ENCODE data around the gene MAP3K20.

MAP3K20 gene

GRCh38 chr2:173238385-173238784 lies 162.7 kb downstream of the MAP3K20 start:
- no peaks in the 10 kb centered on the region for H3K36me3 ChIP-seq (ENCODE audit: control insufficient read depth, insufficient read depth, low read length)
- no peaks in the 10 kb centered on the region for H3K27me3 ChIP-seq (ENCODE audit: control insufficient read depth, insufficient read depth, low read length)
- H3K9me3 ChIP-seq (ENCODE audit: control insufficient read depth, insufficient read depth, low read length): no peaks in the 10 kb centered on the region
- no peak overlapping the region for H3K27ac ChIP-seq (ENCODE audit: low read depth, low read length)
- no peak overlapping the region for H3K9ac ChIP-seq (ENCODE audit: low read depth, low read length)
- no peak overlapping the region for H3K4me3 ChIP-seq (ENCODE audit: low read depth, low read length)
- H3K4me1 ChIP-seq (ENCODE audit: control insufficient read depth, insufficient read depth, low read length): peaks cover 19% of the 10 kb centered on the region

- H3K9me3 ChIP-seq (ENCODE audit: control insufficient read depth, insufficient read depth, low read length): no peaks in the 10 kb centered on the region
- H3K9ac ChIP-seq (ENCODE audit: low read depth, low read length): no peak overlapping the region
- H3K27ac ChIP-seq (ENCODE audit: low read depth, low read length): no peak overlapping the region
- H3K36me3 ChIP-seq (ENCODE audit: control insufficient read depth, insufficient read depth, low read length): no peaks in the 10 kb centered on the region
- H3K4me1 ChIP-seq (ENCODE audit: control insufficient read depth, insufficient read depth, low read length): peaks cover 19% of the 10 kb centered on the region
- no peak overlapping the region for H3K4me3 ChIP-seq (ENCODE audit: low read depth, low read length)
- no peaks in the 10 kb centered on the region for H3K27me3 ChIP-seq (ENCODE audit: control insufficient read depth, insufficient read depth, low read length)
Measured at GRCh38 chr2:173238831-173239230, 163.2 kb downstream of the MAP3K20 start.

GRCh38 chr2:173239644-173240043 lies 164.0 kb downstream of the MAP3K20 start:
- Histone ChIP-seq H3K27me3 (ENCODE audit: control insufficient read depth, insufficient read depth, low read length) (no peaks in the 10 kb centered on the region), H3K4me1 (ENCODE audit: control insufficient read depth, insufficient read depth, low read length) (peaks cover 23% of the 10 kb centered on the region), H3K9me3 (ENCODE audit: control insufficient read depth, insufficient read depth, low read length) (no peaks in the 10 kb centered on the region), H3K4me3 (ENCODE audit: low read depth, low read length) (no peak overlapping the region), H3K9ac (ENCODE audit: low read depth, low read length) (no peak overlapping the region), H3K27ac (ENCODE audit: low read depth, low read length) (no peak overlapping the region), H3K36me3 (ENCODE audit: control insufficient read depth, insufficient read depth, low read length) (no peaks in the 10 kb centered on the region)

- Histone ChIP-seq H3K4me3 (ENCODE audit: low read depth, low read length) (no peak overlapping the region), H3K27ac (ENCODE audit: low read depth, low read length) (no peak overlapping the region), H3K36me3 (ENCODE audit: control insufficient read depth, insufficient read depth, low read length) (no peaks in the 10 kb centered on the region)
Measured at GRCh38 chr2:173240083-173240482, 164.4 kb downstream of the MAP3K20 start.

GRCh38 chr2:173241643-173242042 lies 166.0 kb downstream of the MAP3K20 start:
- H3K9me3 ChIP-seq (ENCODE audit: control insufficient read depth, insufficient read depth, low read length): no peaks in the 10 kb centered on the region
- H3K4me1 ChIP-seq (ENCODE audit: control insufficient read depth, insufficient read depth, low read length): peaks cover 21% of the 10 kb centered on the region
- H3K4me3 ChIP-seq (ENCODE audit: low read depth, low read length): no peak overlapping the region
- no peak overlapping the region for H3K27ac ChIP-seq (ENCODE audit: low read depth, low read length)
- no peaks in the 10 kb centered on the region for H3K36me3 ChIP-seq (ENCODE audit: control insufficient read depth, insufficient read depth, low read length)
- H3K27me3 ChIP-seq (ENCODE audit: control insufficient read depth, insufficient read depth, low read length): no peaks in the 10 kb centered on the region
- H3K9ac ChIP-seq (ENCODE audit: low read depth, low read length): no peak overlapping the region

More at GRCh38 chr2:173240083-173240482, 164.4 kb downstream of the MAP3K20 start:
- Histone ChIP-seq H3K9me3 (ENCODE audit: control insufficient read depth, insufficient read depth, low read length) (no peaks in the 10 kb centered on the region), H3K27me3 (ENCODE audit: control insufficient read depth, insufficient read depth, low read length) (no peaks in the 10 kb centered on the region), H3K9ac (ENCODE audit: low read depth, low read length) (no peak overlapping the region), H3K4me1 (ENCODE audit: control insufficient read depth, insufficient read depth, low read length) (peaks cover 27% of the 10 kb centered on the region)

GRCh38 chr2:173247156-173247555 lies 171.5 kb downstream of the MAP3K20 start:
- H3K9me3 ChIP-seq (ENCODE audit: control insufficient read depth, insufficient read depth, low read length): no peaks in the 10 kb centered on the region
- no peak overlapping the region for H3K27ac ChIP-seq (ENCODE audit: low read depth, low read length)
- H3K9ac ChIP-seq (ENCODE audit: low read depth, low read length): no peak overlapping the region
- peaks cover 13% of the 10 kb centered on the region for H3K4me1 ChIP-seq (ENCODE audit: control insufficient read depth, insufficient read depth, low read length)
- H3K4me3 ChIP-seq (ENCODE audit: low read depth, low read length): no peak overlapping the region
- H3K36me3 ChIP-seq (ENCODE audit: control insufficient read depth, insufficient read depth, low read length): no peaks in the 10 kb centered on the region
- no peaks in the 10 kb centered on the region for H3K27me3 ChIP-seq (ENCODE audit: control insufficient read depth, insufficient read depth, low read length)

- Histone ChIP-seq H3K9ac (ENCODE audit: low read depth, low read length) (no peak overlapping the region), H3K9me3 (ENCODE audit: control insufficient read depth, insufficient read depth, low read length) (no peaks in the 10 kb centered on the region), H3K27me3 (ENCODE audit: control insufficient read depth, insufficient read depth, low read length) (no peaks in the 10 kb centered on the region), H3K36me3 (ENCODE audit: control insufficient read depth, insufficient read depth, low read length) (no peaks in the 10 kb centered on the region), H3K4me1 (ENCODE audit: control insufficient read depth, insufficient read depth, low read length) (peaks cover 15% of the 10 kb centered on the region), H3K4me3 (ENCODE audit: low read depth, low read length) (no peak overlapping the region), H3K27ac (ENCODE audit: low read depth, low read length) (no peak overlapping the region)
Measured at GRCh38 chr2:173248381-173248780, 172.7 kb downstream of the MAP3K20 start.

- no peak overlapping the region for H3K4me3 ChIP-seq (ENCODE audit: low read depth, low read length)
- H3K27me3 ChIP-seq (ENCODE audit: control insufficient read depth, insufficient read depth, low read length): no peaks in the 10 kb centered on the region
- H3K4me1 ChIP-seq (ENCODE audit: control insufficient read depth, insufficient read depth, low read length): peaks cover 8% of the 10 kb centered on the region
- H3K9me3 ChIP-seq (ENCODE audit: control insufficient read depth, insufficient read depth, low read length): no peaks in the 10 kb centered on the region
- H3K9ac ChIP-seq (ENCODE audit: low read depth, low read length): no peak overlapping the region
- H3K27ac ChIP-seq (ENCODE audit: low read depth, low read length): no peak overlapping the region
- no peaks in the 10 kb centered on the region for H3K36me3 ChIP-seq (ENCODE audit: control insufficient read depth, insufficient read depth, low read length)
Measured at GRCh38 chr2:173249661-173250641, 174.3 kb downstream of the MAP3K20 start.

GRCh38 chr2:173251225-173251624 lies 175.6 kb downstream of the MAP3K20 start:
- H3K4me1 ChIP-seq (ENCODE audit: control insufficient read depth, insufficient read depth, low read length): peaks cover 4% of the 10 kb centered on the region; the same call in 1 of the 2 replicates
- H3K36me3 ChIP-seq (ENCODE audit: control insufficient read depth, insufficient read depth, low read length): no peaks in the 10 kb centered on the region
- no peaks in the 10 kb centered on the region for H3K9me3 ChIP-seq (ENCODE audit: control insufficient read depth, insufficient read depth, low read length)
- H3K27me3 ChIP-seq (ENCODE audit: control insufficient read depth, insufficient read depth, low read length): no peaks in the 10 kb centered on the region
- no peak overlapping the region for H3K4me3 ChIP-seq (ENCODE audit: low read depth, low read length)
- no peak overlapping the region for H3K9ac ChIP-seq (ENCODE audit: low read depth, low read length)
- no peak overlapping the region for H3K27ac ChIP-seq (ENCODE audit: low read depth, low read length)

- Histone ChIP-seq H3K27me3 (ENCODE audit: control insufficient read depth, insufficient read depth, low read length) (no peaks in the 10 kb centered on the region), H3K4me1 (ENCODE audit: control insufficient read depth, insufficient read depth, low read length) (peaks cover 7% of the 10 kb centered on the region; the same call in 1 of the 2 replicates), H3K27ac (ENCODE audit: low read depth, low read length) (no peak overlapping the region), H3K9me3 (ENCODE audit: control insufficient read depth, insufficient read depth, low read length) (no peaks in the 10 kb centered on the region), H3K9ac (ENCODE audit: low read depth, low read length) (no peak overlapping the region), H3K4me3 (ENCODE audit: low read depth, low read length) (no peak overlapping the region), H3K36me3 (ENCODE audit: control insufficient read depth, insufficient read depth, low read length) (no peaks in the 10 kb centered on the region)
Measured at GRCh38 chr2:173252581-173252980, 176.9 kb downstream of the MAP3K20 start.

- H3K9ac ChIP-seq (ENCODE audit: low read depth, low read length): no peak overlapping the region
- no peaks in the 10 kb centered on the region for H3K27me3 ChIP-seq (ENCODE audit: control insufficient read depth, insufficient read depth, low read length)
- H3K4me1 ChIP-seq (ENCODE audit: control insufficient read depth, insufficient read depth, low read length): peaks cover 26% of the 10 kb centered on the region
- no peak overlapping the region for H3K27ac ChIP-seq (ENCODE audit: low read depth, low read length)
- no peaks in the 10 kb centered on the region for H3K9me3 ChIP-seq (ENCODE audit: control insufficient read depth, insufficient read depth, low read length)
- no peaks in the 10 kb centered on the region for H3K36me3 ChIP-seq (ENCODE audit: control insufficient read depth, insufficient read depth, low read length)
- H3K4me3 ChIP-seq (ENCODE audit: low read depth, low read length): no peak overlapping the region
Measured at GRCh38 chr2:173254659-173255058, 179.0 kb downstream of the MAP3K20 start.
